Esophagus muscularis mucosa (tissue), 3 donors: ENCODE measurements around the gene GPR27.

Experiments
- EP300 ChIP-seq: sonication (generic); formaldehyde crosslinking; IDR thresholded peaks from one replicate; pipeline ENCODE4 v1.6.1; 2017; ENCODE audit warnings: antibody characterized with exemption
- TF ChIP-seq, protein P1 (sequence below), 3 experiments: fragments of 200-600 bp in 2 of 3; fragments of 450-650 bp in 1 of 3; sonication (generic) in 2 of 3; IDR thresholded peaks; one replicate each; pipeline ENCODE4 v1.5.1; 2017 to 2019; ENCODE audit warnings: antibody characterized with exemption in 3 of 3, mild to moderate bottlenecking in 2 of 3, moderate library complexity in 1 of 3

GRCh38 chr3:71723452-71724170, 30.0 kb upstream of the GPR27 start:
- TF ChIP-seq, protein P1, sequence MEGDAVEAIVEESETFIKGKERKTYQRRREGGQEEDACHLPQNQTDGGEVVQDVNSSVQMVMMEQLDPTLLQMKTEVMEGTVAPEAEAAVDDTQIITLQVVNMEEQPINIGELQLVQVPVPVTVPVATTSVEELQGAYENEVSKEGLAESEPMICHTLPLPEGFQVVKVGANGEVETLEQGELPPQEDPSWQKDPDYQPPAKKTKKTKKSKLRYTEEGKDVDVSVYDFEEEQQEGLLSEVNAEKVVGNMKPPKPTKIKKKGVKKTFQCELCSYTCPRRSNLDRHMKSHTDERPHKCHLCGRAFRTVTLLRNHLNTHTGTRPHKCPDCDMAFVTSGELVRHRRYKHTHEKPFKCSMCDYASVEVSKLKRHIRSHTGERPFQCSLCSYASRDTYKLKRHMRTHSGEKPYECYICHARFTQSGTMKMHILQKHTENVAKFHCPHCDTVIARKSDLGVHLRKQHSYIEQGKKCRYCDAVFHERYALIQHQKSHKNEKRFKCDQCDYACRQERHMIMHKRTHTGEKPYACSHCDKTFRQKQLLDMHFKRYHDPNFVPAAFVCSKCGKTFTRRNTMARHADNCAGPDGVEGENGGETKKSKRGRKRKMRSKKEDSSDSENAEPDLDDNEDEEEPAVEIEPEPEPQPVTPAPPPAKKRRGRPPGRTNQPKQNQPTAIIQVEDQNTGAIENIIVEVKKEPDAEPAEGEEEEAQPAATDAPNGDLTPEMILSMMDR (IDR thresholded peaks at IDR 0.05) = no peak
- TF ChIP-seq EP300 = no peak
